NB4 (cell line): ENCODE results near the gene SIGLEC8.

Source experiments
- DNase-seq: peaks from one replicate; pipeline ENCODE4 v3.0.0; 2010; ENCODE audit warnings: low read depth
- H3K4me3 ChIP-seq: one replicate; pipeline ENCODE4 v1.5.1; 2011; ENCODE audit warnings: mild to moderate bottlenecking, low read depth, low read length, moderate library complexity
- MAX ChIP-seq: IDR thresholded peaks from 2 replicates; pipeline ENCODE4 v1.6.1; 2011; ENCODE audit warnings: low read depth, low read length
- MYC ChIP-seq: IDR thresholded peaks from 2 replicates; pipeline ENCODE4 v1.6.1; 2011; ENCODE audit warnings: low read depth, low read length
- POLR2A ChIP-seq: IDR thresholded peaks from 2 replicates; pipeline ENCODE4 v1.6.1; 2011; ENCODE audit warnings: mild to moderate bottlenecking; ENCODE audit not compliant: insufficient read length; ENCODE audit errors: extremely low read depth
- TF ChIP-seq, protein P1 (sequence below): IDR thresholded peaks from one replicate; pipeline ENCODE4 v1.5.1; 2012; ENCODE audit warnings: low read depth, low read length

Gene SIGLEC8

DNA sequence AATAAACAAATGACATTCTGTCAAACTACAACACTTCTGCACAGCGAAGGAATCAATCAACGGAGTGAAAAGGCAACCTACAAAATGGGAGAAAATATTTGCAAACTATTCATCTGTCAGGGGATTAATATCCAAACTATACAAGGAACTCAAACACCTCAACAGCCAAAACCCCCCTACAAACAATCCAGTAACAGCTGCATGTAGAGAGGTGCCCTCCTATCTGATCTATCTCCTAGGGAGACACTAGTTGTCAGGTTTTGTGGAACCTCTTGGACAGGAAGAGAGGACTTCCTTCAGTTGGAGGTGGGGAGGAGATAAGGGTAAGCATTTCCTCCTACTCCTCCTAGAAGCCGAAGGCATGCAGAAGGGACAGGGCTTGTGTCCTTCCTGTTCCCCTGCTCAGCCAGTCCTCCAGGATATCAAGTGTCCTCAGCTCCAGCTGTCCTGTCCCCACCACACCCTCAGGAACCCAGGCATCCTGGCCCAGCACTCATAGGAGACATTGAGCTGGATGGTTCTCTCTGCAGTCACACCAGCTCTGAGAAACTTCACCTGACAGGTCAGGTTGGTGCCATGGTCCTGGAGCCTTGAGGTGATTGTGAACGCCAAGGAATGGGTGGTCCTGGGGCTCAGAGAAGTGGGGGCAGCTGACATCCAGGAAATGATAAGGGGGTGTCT lies 9.8 kb upstream of the SIGLEC8 start:
- peak overlapping the region; percentile 82 for H3K4me3 ChIP-seq
- TF ChIP-seq POLR2A (peak; percentile 62), MYC (peak; percentile 72; the same call in 1 of the 2 replicates), MAX (peak; percentile 65)
- TF ChIP-seq, protein P1, sequence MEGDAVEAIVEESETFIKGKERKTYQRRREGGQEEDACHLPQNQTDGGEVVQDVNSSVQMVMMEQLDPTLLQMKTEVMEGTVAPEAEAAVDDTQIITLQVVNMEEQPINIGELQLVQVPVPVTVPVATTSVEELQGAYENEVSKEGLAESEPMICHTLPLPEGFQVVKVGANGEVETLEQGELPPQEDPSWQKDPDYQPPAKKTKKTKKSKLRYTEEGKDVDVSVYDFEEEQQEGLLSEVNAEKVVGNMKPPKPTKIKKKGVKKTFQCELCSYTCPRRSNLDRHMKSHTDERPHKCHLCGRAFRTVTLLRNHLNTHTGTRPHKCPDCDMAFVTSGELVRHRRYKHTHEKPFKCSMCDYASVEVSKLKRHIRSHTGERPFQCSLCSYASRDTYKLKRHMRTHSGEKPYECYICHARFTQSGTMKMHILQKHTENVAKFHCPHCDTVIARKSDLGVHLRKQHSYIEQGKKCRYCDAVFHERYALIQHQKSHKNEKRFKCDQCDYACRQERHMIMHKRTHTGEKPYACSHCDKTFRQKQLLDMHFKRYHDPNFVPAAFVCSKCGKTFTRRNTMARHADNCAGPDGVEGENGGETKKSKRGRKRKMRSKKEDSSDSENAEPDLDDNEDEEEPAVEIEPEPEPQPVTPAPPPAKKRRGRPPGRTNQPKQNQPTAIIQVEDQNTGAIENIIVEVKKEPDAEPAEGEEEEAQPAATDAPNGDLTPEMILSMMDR: no peak
- DNase-seq: peak; percentile 86

- no peak for TF ChIP-seq MAX
- TF ChIP-seq MYC: no peak
- TF ChIP-seq, protein P1: no peak
- no peak for TF ChIP-seq POLR2A
- H3K4me3 ChIP-seq: peak overlapping the region; percentile 34
- DNase-seq: no peak
These were observed 8.5 kb upstream of the SIGLEC8 start for GRCh38 chr19:51466723-51467122.

- DNase-seq: peak; percentile 67
- H3K4me3 ChIP-seq: peak overlapping the region; percentile 75
These were observed 5.8 kb upstream of the SIGLEC8 start for GRCh38 chr19:51463976-51464581.

GRCh38 chr19:51462681-51463080 lies 4.4 kb upstream of the SIGLEC8 start:
- peak overlapping the region; percentile 44 for H3K4me3 ChIP-seq
- TF ChIP-seq MYC (no peak), POLR2A (no peak), MAX (no peak)
- TF ChIP-seq, protein P1: no peak
- DNase-seq: no peak

DNA sequence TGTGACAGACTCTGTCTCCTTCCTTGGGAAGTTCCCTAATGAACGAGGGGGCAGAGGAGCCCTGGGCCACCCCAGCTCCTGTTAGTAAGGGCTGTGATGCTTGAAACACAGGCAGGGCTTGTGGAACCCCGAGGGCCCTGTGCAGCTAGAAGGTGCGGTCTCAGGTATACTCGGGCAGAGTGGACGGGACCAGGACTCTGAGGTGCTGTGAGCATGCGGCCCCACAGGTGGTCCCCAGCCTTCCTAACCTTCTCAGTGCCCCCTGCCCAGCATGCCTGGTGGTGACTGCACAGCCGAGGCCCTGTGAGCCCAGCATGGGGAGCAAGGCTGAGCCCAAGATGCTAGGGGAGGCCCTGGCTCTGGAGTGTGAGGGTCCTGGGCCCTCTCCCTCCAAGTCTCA lies 4.0 kb upstream of the SIGLEC8 start:
- TF ChIP-seq, protein P1: no peak
- TF ChIP-seq MAX (no peak), MYC (no peak), POLR2A (no peak)
- H3K4me3 ChIP-seq: peak overlapping the region; percentile 25
- DNase-seq: no peak

GRCh38 chr19:51461723-51462161 lies 3.5 kb upstream of the SIGLEC8 start:
- peak; percentile 89 for DNase-seq
- TF ChIP-seq MAX (peak; percentile 23; the same call in 1 of the 2 replicates), MYC (peak; percentile 63), POLR2A (no peak)
- TF ChIP-seq, protein P1: no peak
- H3K4me3 ChIP-seq: peak overlapping the region; percentile 4
